A549 (cell line): Measurements from ENCODE around the gene SHISA6. TPM values are rescaled to one million over a fixed set of nuclear protein-coding genes. Genes with fewer than 3 reads are reported as not detected.

Experiments
- ATAC-seq, 2 experiments: fragments of 200-7000 bp in 1 of 2; fragments of >200 bp in 1 of 2; cut with Nextera tagmentation in 1 of 2; cut with Tn5 transposase in 1 of 2; 3 replicates each; pipeline versions ENCODE4 v1.8.0 to v1.9.1; 2018 to 2020; ENCODE audit warnings: mild to moderate bottlenecking in 1 of 2, moderate library complexity in 1 of 2
- CTCF ChIA-PET: fragments of 300-600 bp; sonication (Branson Sonifier 250); formaldehyde crosslinking; extraction: SDS; loops from one replicate; lab custom pipeline; 2021; ENCODE audit warnings: antibody characterized with exemption, inconsistent platforms; lab: Yijun Ruan, JAX
- POLR2A ChIA-PET: fragments of 350-600 bp; formaldehyde crosslinking; extraction: SDS; loops from one replicate; lab custom pipeline; 2021; ENCODE audit warnings: antibody characterized with exemption, inconsistent platforms; lab: Yijun Ruan, JAX
- DNase-seq, 2 experiments: peaks; one replicate each; pipeline versions ENCODE4 v3.0.0 to v3.0.0-alpha.2; 2011 to 2016; ENCODE audit warnings: low read depth in 1 of 2, low spot score in 1 of 2
- FAIRE-seq: peaks from 2 replicates; lab custom pipeline; 2011; peaks lifted over from hg19 to GRCh38; lab: Jason Lieb, UNC
- H3K27ac ChIP-seq, 2 experiments: fragments of >200 bp; sonication (Bioruptor Twin); formaldehyde crosslinking; 3 replicates each; pipeline ENCODE4 v1.5.1; 2016 to 2017
- H3K4me1 ChIP-seq: fragments of >200 bp; sonication (Bioruptor Twin); formaldehyde crosslinking; 3 replicates; pipeline ENCODE4 v1.6.1; 2016
- H3K4me2 ChIP-seq: fragments of >200 bp; sonication (Bioruptor Twin); formaldehyde crosslinking; 3 replicates; pipeline ENCODE4 v1.6.1; 2016
- H3K4me3 ChIP-seq: fragments of >200 bp; sonication (Bioruptor Twin); formaldehyde crosslinking; 3 replicates; pipeline ENCODE4 v1.5.1; 2016
- H3K9me3 ChIP-seq: fragments of >200 bp; sonication (Bioruptor Twin); formaldehyde crosslinking; 3 replicates; pipeline ENCODE4 v1.6.1; 2016
- BHLHE40 ChIP-seq: IDR thresholded peaks from 2 replicates; pipeline ENCODE4 v1.6.1; 2012; ENCODE audit warnings: low read depth, low read length, inconsistent platforms
- CBX2 ChIP-seq: fragments of 200-600 bp; sonication (generic); IDR thresholded peaks from 2 replicates; pipeline ENCODE4 v1.6.1; 2016; ENCODE audit warnings: low read depth, mild to moderate bottlenecking, borderline replicate concordance
- CBX8 ChIP-seq: fragments of 200-600 bp; sonication (generic); IDR thresholded peaks from 2 replicates; pipeline ENCODE4 v1.6.1; 2016
- CEBPB ChIP-seq, 2 experiments: fragments of >200 bp in 1 of 2; sonication (Bioruptor Twin) in 1 of 2; formaldehyde crosslinking in 1 of 2; IDR thresholded peaks; 2 replicates each; pipeline ENCODE4 v1.6.1; 2012 to 2016
- CHD2 ChIP-seq: fragments of 150-350 bp; IDR thresholded peaks from 2 replicates; pipeline ENCODE4 v1.6.1; 2014; ENCODE audit warnings: low read length; ENCODE audit not compliant: partially characterized antibody
- FOXS1 ChIP-seq: fragments of 250-450 bp; sonication (Bioruptor Pico); IDR thresholded peaks from 2 replicates; pipeline ENCODE4 v1.5.0; 2020; ENCODE audit warnings: mild to moderate bottlenecking, moderate library complexity
- HOXB5 ChIP-seq: fragments of 250-450 bp; sonication (Bioruptor Pico); IDR thresholded peaks from 2 replicates; pipeline ENCODE4 v1.5.0; 2020; ENCODE audit warnings: mild to moderate bottlenecking, moderate library complexity
- JUNB ChIP-seq: fragments of >200 bp; sonication (Bioruptor Twin); formaldehyde crosslinking; IDR thresholded peaks from 2 replicates; pipeline ENCODE4 v1.6.1; 2016
- KDM5A ChIP-seq: fragments of 200-600 bp; sonication (generic); IDR thresholded peaks from 2 replicates; pipeline ENCODE4 v1.6.1; 2016; ENCODE audit warnings: antibody characterized with exemption, mild to moderate bottlenecking
- MAZ ChIP-seq: fragments of 150-350 bp; IDR thresholded peaks from 2 replicates; pipeline ENCODE4 v1.6.1; 2014; ENCODE audit warnings: antibody characterized with exemption, low read depth, low read length, borderline replicate concordance
- MYC ChIP-seq: IDR thresholded peaks from 2 replicates; pipeline ENCODE4 v1.6.1; 2012; ENCODE audit warnings: mild to moderate bottlenecking, inconsistent platforms, low read length, improper control_type of control experiment, borderline replicate concordance
- NFE2L2 ChIP-seq: fragments of 150-350 bp; conservative IDR thresholded peaks from 2 replicates; pipeline ENCODE4 v1.6.1; 2014; ENCODE audit warnings: low read length
- NR3C1 ChIP-seq: fragments of >200 bp; sonication (Bioruptor Twin); formaldehyde crosslinking; IDR thresholded peaks from 3 replicates; pipeline ENCODE4 v1.6.1; 2017
- POLR2A ChIP-seq: IDR thresholded peaks from 2 replicates; pipeline ENCODE4 v1.6.1; 2012; ENCODE audit warnings: mild to moderate bottlenecking, low read length
- RAD21 ChIP-seq, 2 experiments: fragments of >200 bp in 1 of 2; sonication (Bioruptor Twin) in 1 of 2; formaldehyde crosslinking in 1 of 2; IDR thresholded peaks in 1 of 2; conservative IDR thresholded peaks in 1 of 2; 2 replicates in 1 of 2; 3 replicates in 1 of 2; pipeline ENCODE4 v1.6.1; 2012 to 2018; ENCODE audit warnings: inconsistent platforms in 1 of 2
- RARB ChIP-seq: fragments of 250-450 bp; sonication (Bioruptor Pico); IDR thresholded peaks from 2 replicates; pipeline ENCODE4 v1.8.0; 2021; ENCODE audit warnings: mild to moderate bottlenecking, moderate library complexity
- RFX5 ChIP-seq: fragments of 450-650 bp; IDR thresholded peaks from 2 replicates; pipeline ENCODE4 v1.7.1; 2014; ENCODE audit warnings: antibody characterized with exemption, mild to moderate bottlenecking, moderate library complexity
- SMC3 ChIP-seq: fragments of >200 bp; sonication (Bioruptor Twin); formaldehyde crosslinking; IDR thresholded peaks from 3 replicates; pipeline ENCODE4 v1.6.1; 2018; ENCODE audit warnings: inconsistent platforms
- TFCP2L1 ChIP-seq: fragments of 250-450 bp; sonication (Bioruptor Pico); IDR thresholded peaks from 2 replicates; pipeline ENCODE4 v1.5.0; 2021; ENCODE audit warnings: mild to moderate bottlenecking
- TP53 ChIP-seq: fragments of 250-450 bp; sonication (Bioruptor Pico); IDR thresholded peaks from 2 replicates; pipeline ENCODE4 v1.5.0; 2021; ENCODE audit warnings: mild to moderate bottlenecking, moderate library complexity
- WGBS: methylation state at CpG from one replicate; pipeline ENCODE4 v1.1.6; 2017; ENCODE audit errors: missing lambda C conversion rate; 5-methylcytosine and 5-hydroxymethylcytosine counted together
- polyA plus RNA-seq, 4 experiments: library from polyadenylated mRNA; depleted of rRNA in 3 of 4; stranded (reverse); fragments of >200 nt; fragmentation: RNase III in 1 of 4; extraction: RNeasy Plus Mini Kit Qiagen cat#74134 plus additional on column Dnase treatment in 1 of 4; gene quantifications; 2 replicates in 3 of 4; 3 replicates in 1 of 4; pipeline ENCODE4 v1.2.3, GENCODE V29; 2011 to 2017
- TF ChIP-seq, protein P1 (sequence below): fragments of 250-450 bp; sonication (Bioruptor Pico); IDR thresholded peaks from 2 replicates; pipeline ENCODE4 v1.5.0; 2020; ENCODE audit warnings: low read depth, mild to moderate bottlenecking, moderate library complexity
- TF ChIP-seq, protein P2 (sequence below): fragments of >200 bp; sonication (Bioruptor Twin); formaldehyde crosslinking; IDR thresholded peaks from 3 replicates; pipeline ENCODE4 v1.5.1; 2016
- TF ChIP-seq, protein P3 (sequence below): fragments of 450-650 bp; IDR thresholded peaks from 2 replicates; pipeline ENCODE4 v1.6.1; 2014; ENCODE audit warnings: antibody characterized with exemption
- TF ChIP-seq, protein P4 (sequence below): fragments of >200 bp; sonication (Bioruptor Twin); formaldehyde crosslinking; IDR thresholded peaks from 3 replicates; pipeline ENCODE4 v1.6.1; 2016
- TF ChIP-seq, protein P5 (sequence below): fragments of 200-600 bp; sonication (generic); IDR thresholded peaks from 2 replicates; pipeline ENCODE4 v1.6.1; 2016; ENCODE audit warnings: antibody characterized with exemption, mild to moderate bottlenecking, moderate library complexity

SHISA6 gene
- polyA plus RNA-seq, 2 of the 4 experiments (the other 2 are of a cell fraction) = not detected

DNA sequence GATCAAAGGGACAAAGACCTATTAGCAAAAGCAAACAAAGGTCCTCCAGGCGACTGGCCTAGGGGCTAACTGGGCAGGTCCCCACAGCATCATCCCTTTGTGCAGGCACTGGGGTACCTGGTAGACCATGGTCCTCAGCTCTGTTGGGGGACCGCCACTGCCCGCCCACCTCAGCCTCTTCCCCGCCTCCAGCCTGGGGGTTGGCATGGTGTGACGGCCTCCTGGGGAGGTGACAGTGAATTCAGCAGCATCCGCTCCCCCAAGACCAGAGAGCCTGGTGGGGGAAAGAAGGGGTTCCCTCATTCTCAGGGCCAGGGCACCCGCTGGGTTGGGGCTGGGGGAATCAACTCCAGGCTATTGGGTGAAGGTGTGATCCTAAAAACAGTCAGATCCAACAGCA is 318.6 kb downstream of the SHISA6 start:
- ATAC-seq (no peak), DNase-seq (no peak), FAIRE-seq (no peak)
- WGBS = 7% methylated on average over 4 of the region's 7 CpGs
- Histone ChIP-seq H3K9me3 (no peaks in the 10 kb centered on the region), H3K27ac (no peak overlapping the region), H3K4me1 (no peaks in the 10 kb centered on the region), H3K4me2 (no peak overlapping the region), H3K4me3 (no peak overlapping the region)
- TF ChIP-seq JUNB (no peak), MAZ (no peak), CBX8 (no peak), TP53 (CRISPR knock-in tag) (no peak), NFE2L2 (no peak), RARB (CRISPR knock-in tag) (no peak), CEBPB (IDR thresholded peaks at IDR 0.05) (no peak), RFX5 (no peak), NR3C1 (no peak)
- TF ChIP-seq, protein P1, sequence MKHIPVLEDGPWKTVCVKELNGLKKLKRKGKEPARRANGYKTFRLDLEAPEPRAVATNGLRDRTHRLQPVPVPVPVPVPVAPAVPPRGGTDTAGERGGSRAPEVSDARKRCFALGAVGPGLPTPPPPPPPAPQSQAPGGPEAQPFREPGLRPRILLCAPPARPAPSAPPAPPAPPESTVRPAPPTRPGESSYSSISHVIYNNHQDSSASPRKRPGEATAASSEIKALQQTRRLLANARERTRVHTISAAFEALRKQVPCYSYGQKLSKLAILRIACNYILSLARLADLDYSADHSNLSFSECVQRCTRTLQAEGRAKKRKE = no peak
- TF ChIP-seq, protein P2, sequence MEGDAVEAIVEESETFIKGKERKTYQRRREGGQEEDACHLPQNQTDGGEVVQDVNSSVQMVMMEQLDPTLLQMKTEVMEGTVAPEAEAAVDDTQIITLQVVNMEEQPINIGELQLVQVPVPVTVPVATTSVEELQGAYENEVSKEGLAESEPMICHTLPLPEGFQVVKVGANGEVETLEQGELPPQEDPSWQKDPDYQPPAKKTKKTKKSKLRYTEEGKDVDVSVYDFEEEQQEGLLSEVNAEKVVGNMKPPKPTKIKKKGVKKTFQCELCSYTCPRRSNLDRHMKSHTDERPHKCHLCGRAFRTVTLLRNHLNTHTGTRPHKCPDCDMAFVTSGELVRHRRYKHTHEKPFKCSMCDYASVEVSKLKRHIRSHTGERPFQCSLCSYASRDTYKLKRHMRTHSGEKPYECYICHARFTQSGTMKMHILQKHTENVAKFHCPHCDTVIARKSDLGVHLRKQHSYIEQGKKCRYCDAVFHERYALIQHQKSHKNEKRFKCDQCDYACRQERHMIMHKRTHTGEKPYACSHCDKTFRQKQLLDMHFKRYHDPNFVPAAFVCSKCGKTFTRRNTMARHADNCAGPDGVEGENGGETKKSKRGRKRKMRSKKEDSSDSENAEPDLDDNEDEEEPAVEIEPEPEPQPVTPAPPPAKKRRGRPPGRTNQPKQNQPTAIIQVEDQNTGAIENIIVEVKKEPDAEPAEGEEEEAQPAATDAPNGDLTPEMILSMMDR = no peak
- ChIA-PET POLR2A (no interaction called here), CTCF (no interaction called here)

DNA sequence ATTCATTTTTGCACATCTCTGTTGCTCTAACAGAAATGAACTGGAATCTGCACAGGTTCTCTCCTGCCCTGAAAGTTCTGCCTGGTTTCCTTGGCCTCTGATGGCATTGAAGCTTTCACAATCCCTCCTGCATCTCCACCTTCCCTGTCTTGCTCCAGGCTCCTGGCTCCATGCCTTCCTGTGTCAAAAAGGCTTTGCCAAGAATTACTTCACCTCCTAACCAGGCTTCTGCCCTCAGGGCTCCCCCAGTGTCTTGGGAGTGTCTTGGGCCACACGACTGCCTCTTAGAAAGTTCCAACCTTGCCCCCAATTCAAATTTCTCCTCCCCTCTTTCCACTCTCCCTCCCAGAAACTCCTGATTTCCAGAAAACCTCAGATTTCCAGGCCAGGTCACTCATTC is 320.3 kb downstream of the SHISA6 start:
- WGBS = 0% methylated on average over 1 of the region's 1 CpG
- Histone ChIP-seq H3K4me3 (no peak overlapping the region), H3K27ac (no peak overlapping the region), H3K9me3 (no peaks in the 10 kb centered on the region), H3K4me1 (no peaks in the 10 kb centered on the region), H3K4me2 (no peak overlapping the region)
- DNase-seq (no peak), FAIRE-seq (no peak), ATAC-seq (no peak)
- TF ChIP-seq KDM5A (no peak), CHD2 (no peak), BHLHE40 (no peak), JUNB (no peak), SMC3 (no peak), POLR2A (no peak), TFCP2L1 (CRISPR knock-in tag) (no peak), MYC (no peak), FOXS1 (CRISPR knock-in tag) (no peak), RAD21 (conservative IDR thresholded peaks at IDR 0.05 in 1 of 2, IDR thresholded peaks at IDR 0.05 in 1 of 2) (no peak), HOXB5 (CRISPR knock-in tag) (no peak), CEBPB (IDR thresholded peaks at IDR 0.05) (no peak), RARB (CRISPR knock-in tag) (no peak), CBX2 (no peak)
- TF ChIP-seq, protein P3, sequence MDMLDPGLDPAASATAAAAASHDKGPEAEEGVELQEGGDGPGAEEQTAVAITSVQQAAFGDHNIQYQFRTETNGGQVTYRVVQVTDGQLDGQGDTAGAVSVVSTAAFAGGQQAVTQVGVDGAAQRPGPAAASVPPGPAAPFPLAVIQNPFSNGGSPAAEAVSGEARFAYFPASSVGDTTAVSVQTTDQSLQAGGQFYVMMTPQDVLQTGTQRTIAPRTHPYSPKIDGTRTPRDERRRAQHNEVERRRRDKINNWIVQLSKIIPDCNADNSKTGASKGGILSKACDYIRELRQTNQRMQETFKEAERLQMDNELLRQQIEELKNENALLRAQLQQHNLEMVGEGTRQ = no peak
- TF ChIP-seq, protein P4, sequence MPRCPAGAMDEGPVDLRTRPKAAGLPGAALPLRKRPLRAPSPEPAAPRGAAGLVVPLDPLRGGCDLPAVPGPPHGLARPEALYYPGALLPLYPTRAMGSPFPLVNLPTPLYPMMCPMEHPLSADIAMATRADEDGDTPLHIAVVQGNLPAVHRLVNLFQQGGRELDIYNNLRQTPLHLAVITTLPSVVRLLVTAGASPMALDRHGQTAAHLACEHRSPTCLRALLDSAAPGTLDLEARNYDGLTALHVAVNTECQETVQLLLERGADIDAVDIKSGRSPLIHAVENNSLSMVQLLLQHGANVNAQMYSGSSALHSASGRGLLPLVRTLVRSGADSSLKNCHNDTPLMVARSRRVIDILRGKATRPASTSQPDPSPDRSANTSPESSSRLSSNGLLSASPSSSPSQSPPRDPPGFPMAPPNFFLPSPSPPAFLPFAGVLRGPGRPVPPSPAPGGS = no peak
- TF ChIP-seq, protein P5, sequence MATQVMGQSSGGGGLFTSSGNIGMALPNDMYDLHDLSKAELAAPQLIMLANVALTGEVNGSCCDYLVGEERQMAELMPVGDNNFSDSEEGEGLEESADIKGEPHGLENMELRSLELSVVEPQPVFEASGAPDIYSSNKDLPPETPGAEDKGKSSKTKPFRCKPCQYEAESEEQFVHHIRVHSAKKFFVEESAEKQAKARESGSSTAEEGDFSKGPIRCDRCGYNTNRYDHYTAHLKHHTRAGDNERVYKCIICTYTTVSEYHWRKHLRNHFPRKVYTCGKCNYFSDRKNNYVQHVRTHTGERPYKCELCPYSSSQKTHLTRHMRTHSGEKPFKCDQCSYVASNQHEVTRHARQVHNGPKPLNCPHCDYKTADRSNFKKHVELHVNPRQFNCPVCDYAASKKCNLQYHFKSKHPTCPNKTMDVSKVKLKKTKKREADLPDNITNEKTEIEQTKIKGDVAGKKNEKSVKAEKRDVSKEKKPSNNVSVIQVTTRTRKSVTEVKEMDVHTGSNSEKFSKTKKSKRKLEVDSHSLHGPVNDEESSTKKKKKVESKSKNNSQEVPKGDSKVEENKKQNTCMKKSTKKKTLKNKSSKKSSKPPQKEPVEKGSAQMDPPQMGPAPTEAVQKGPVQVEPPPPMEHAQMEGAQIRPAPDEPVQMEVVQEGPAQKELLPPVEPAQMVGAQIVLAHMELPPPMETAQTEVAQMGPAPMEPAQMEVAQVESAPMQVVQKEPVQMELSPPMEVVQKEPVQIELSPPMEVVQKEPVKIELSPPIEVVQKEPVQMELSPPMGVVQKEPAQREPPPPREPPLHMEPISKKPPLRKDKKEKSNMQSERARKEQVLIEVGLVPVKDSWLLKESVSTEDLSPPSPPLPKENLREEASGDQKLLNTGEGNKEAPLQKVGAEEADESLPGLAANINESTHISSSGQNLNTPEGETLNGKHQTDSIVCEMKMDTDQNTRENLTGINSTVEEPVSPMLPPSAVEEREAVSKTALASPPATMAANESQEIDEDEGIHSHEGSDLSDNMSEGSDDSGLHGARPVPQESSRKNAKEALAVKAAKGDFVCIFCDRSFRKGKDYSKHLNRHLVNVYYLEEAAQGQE = no peak
- POLR2A ChIA-PET = no interaction called here
- CTCF ChIA-PET = interaction anchor here (1.5 kb wide), 1 partner anchor 45 kb away, joined by 4 read pairs; no protein-coding TSS in a partner anchor
